SK-N-MC (cell line): Measurements from ENCODE around the gene EFEMP2.

ENCODE experiments used
- EZH2 ChIP-seq: fragments of 200-600 bp; sonication (generic); IDR thresholded peaks from one replicate; pipeline ENCODE4 v1.6.1; 2017; ENCODE audit warnings: antibody characterized with exemption
- POLR2AphosphoS5 ChIP-seq: IDR thresholded peaks from 2 replicates; pipeline ENCODE4 v1.6.1; 2012; ENCODE audit warnings: mild to moderate bottlenecking, low read depth, low read length, borderline replicate concordance

- TF ChIP-seq EZH2 (no peak), POLR2AphosphoS5 (no peak; the same call in 1 of the 2 replicates)
Observed at GRCh38 chr11:65892661-65893317, 20.2 kb upstream of the EFEMP2 start.
